Ascending aorta (tissue), 2 donors: ENCODE data around the gene NINJ1. TPM values are rescaled to one million over a fixed set of nuclear protein-coding genes. Genes with fewer than 3 reads are reported as not detected.

ENCODE experiments used
- DNase-seq, 2 donors: peaks; one replicate each; pipeline ENCODE4 v3.0.0-alpha.2; 2019; ENCODE audit warnings: low spot score in 2 of 2
- H3K27ac ChIP-seq, 2 donors: fragments of 200-600 bp; sonication (generic); one replicate each; pipeline ENCODE4 v1.5.1; 2016 to 2017; ENCODE audit warnings: mild to moderate bottlenecking in 1 of 2
- H3K27me3 ChIP-seq: fragments of 200-600 bp; sonication (generic); one replicate; pipeline ENCODE4 v1.5.1; 2017
- H3K36me3 ChIP-seq, 2 donors: fragments of 200-600 bp; sonication (generic); one replicate each; pipeline ENCODE4 v1.5.1; 2016
- H3K4me1 ChIP-seq, 2 donors: fragments of 200-600 bp; sonication (generic); one replicate each; pipeline ENCODE4 v1.5.1; 2016 to 2017; ENCODE audit warnings: mild to moderate bottlenecking in 1 of 2
- H3K4me3 ChIP-seq, 2 donors: fragments of 200-600 bp; sonication (generic); one replicate each; pipeline ENCODE4 v1.5.1; 2016 to 2017; ENCODE audit warnings: mild to moderate bottlenecking in 1 of 2
- H3K9me3 ChIP-seq, 2 donors: fragments of 200-600 bp; sonication (generic); one replicate each; pipeline ENCODE4 v1.5.1; 2016
- intact Hi-C: fragments of 100-400 bp; cut with DNase I; formaldehyde crosslinking; loops from one replicate; pipeline ENCODE4 v1.15.1; 2023
- total RNA-seq: library from RNA; depleted of rRNA; stranded (reverse); fragments of >200 nt; gene quantifications from one replicate; pipeline ENCODE4 v1.1.0, GENCODE V29; 2016
- TF ChIP-seq, protein P1 (sequence below), 3 experiments: fragments of 200-600 bp in 2 of 3; fragments of 450-650 bp in 1 of 3; sonication (generic) in 2 of 3; IDR thresholded peaks; one replicate each; pipeline ENCODE4 v1.5.1; 2016 to 2019; ENCODE audit warnings: antibody characterized with exemption in 3 of 3, mild to moderate bottlenecking in 1 of 3, moderate library complexity in 1 of 3

The NINJ1 gene
- total RNA-seq, 1 donor from 2014 or later = 156 TPM

DNA sequence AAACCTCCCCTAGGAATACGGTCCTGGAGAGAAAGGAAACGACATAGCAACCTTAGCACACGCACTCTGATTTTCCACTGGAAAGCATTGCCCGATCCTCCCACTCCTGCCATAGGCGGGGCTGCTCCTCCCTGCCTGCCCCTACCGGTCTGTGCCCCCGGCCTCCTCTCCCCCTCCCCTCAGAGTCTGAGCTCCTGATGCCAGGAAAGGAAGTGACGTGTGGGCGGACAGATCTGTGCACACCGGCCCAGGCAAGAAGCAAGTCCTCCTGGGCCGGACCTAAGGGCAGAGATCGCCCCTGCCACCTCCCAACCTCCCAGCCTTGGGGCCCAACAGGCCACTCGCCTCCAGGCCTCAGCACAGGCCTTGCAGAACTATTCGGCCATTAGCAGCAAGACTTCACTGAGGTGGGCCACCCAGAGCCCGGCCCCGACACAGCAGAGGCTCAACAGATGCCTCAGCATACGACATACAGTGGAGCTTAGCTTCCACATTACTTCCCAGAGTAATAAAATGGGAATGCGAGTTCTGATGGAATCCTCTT, 7.2 kb downstream of the NINJ1 start:
- H3K4me1 ChIP-seq = peaks cover 38 to 54% of the 10 kb centered on the region in 2 donors
- peaks cover 39 to 41% of the 10 kb centered on the region in 2 donors for H3K36me3 ChIP-seq
- DNase-seq = peak in 1 of 2 donors; percentile 83
- H3K27me3 ChIP-seq = no peaks in the 10 kb centered on the region
- TF ChIP-seq, protein P1, sequence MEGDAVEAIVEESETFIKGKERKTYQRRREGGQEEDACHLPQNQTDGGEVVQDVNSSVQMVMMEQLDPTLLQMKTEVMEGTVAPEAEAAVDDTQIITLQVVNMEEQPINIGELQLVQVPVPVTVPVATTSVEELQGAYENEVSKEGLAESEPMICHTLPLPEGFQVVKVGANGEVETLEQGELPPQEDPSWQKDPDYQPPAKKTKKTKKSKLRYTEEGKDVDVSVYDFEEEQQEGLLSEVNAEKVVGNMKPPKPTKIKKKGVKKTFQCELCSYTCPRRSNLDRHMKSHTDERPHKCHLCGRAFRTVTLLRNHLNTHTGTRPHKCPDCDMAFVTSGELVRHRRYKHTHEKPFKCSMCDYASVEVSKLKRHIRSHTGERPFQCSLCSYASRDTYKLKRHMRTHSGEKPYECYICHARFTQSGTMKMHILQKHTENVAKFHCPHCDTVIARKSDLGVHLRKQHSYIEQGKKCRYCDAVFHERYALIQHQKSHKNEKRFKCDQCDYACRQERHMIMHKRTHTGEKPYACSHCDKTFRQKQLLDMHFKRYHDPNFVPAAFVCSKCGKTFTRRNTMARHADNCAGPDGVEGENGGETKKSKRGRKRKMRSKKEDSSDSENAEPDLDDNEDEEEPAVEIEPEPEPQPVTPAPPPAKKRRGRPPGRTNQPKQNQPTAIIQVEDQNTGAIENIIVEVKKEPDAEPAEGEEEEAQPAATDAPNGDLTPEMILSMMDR (IDR thresholded peaks at IDR 0.05) = no peak
- H3K4me3 ChIP-seq = peak overlapping the region in 1 of 2 donors; percentile 23
- H3K27ac ChIP-seq = peak overlapping the region; percentile 78 to 99
- no peaks in the 10 kb centered on the region for H3K9me3 ChIP-seq
- intact Hi-C loops = loop anchor here (10.0 kb wide), 1 partner anchor 452 kb away; the partner anchor contains the start of gene IPPK

DNA sequence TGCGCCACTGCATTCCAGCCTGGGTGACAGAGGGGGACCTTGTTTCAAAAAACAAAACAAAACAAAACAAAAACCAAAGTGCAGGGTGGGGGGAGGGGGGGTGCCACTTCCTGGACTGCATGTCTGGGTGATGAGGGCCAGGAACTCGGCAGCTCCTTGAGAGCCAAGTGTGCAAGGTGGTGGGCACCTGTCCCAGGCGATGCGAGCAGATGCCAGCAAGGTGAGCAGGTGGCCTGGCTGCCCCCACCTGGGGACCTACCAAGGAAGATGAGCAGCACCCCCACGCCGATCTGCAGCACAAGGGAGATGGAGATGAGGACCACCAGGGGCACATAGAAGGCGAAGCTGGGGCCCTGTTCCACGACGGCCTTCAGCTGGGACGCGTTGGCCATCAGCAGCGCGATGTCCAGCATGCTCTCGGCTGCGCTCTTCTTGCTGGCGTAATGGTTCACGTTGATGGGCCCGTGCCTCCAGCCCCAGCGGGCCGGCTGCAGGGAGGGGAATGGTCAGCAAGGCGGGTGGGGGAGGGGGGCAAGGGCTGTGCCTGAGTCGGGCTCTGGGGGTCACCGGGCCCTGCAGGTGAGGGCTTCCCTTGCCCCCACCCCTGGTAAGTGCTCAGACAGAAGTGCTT, 7.8 kb downstream of the NINJ1 start:
- H3K4me3 ChIP-seq = peak overlapping the region in 1 of 2 donors; percentile 23
- H3K27me3 ChIP-seq = no peaks in the 10 kb centered on the region
- H3K36me3 ChIP-seq = peaks cover 45 to 47% of the 10 kb centered on the region in 2 donors
- H3K9me3 ChIP-seq = no peaks in the 10 kb centered on the region
- peak overlapping the region; percentile 78 to 99 for H3K27ac ChIP-seq
- intact Hi-C loops = loop anchor here (10.0 kb wide), 1 partner anchor 451 kb away; the partner anchor contains the start of gene IPPK
- DNase-seq = peak in 1 of 2 donors; percentile 57
- peaks cover 31 to 48% of the 10 kb centered on the region in 2 donors for H3K4me1 ChIP-seq
- TF ChIP-seq, protein P1 (IDR thresholded peaks at IDR 0.05) = no peak

DNA sequence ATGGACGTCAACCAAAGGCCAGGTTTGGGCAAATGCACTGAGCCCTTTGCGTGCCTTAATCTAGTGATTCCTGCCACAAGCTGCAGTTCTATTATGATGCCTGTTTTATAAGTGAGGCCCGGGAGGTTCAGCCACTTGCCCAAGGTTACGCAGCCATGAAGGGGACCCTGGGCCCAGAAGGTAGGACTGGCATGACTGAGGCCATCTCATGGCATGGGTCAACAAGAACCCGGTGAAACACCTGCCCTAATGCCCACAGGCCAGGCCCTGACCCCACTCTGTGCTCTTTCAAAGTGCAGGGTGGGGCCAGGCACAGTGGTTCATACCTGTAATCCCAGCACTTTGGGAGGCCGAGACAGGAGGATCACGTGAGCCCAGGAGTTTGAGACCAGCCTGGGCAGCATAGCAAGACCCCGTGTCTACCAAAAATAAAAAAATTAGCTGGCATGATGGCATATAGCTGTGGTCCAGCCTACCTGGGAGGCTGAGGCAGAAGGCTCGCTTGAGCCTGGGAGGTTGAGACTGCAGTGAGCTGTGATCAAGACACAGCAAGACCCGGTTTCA, 8.6 kb downstream of the NINJ1 start:
- Histone ChIP-seq H3K27ac (no peak overlapping the region), H3K9me3 (no peaks in the 10 kb centered on the region), H3K4me3 (no peak overlapping the region), H3K36me3 (peaks cover 47 to 51% of the 10 kb centered on the region in 2 donors), H3K4me1 (peaks cover 25 to 44% of the 10 kb centered on the region in 2 donors), H3K27me3 (no peaks in the 10 kb centered on the region)
- DNase-seq = peak in 1 of 2 donors; percentile 59
- intact Hi-C loops = loop anchor here (10.0 kb wide), 1 partner anchor 451 kb away; the partner anchor contains the start of gene IPPK
- TF ChIP-seq, protein P1 (IDR thresholded peaks at IDR 0.05) = no peak

DNA sequence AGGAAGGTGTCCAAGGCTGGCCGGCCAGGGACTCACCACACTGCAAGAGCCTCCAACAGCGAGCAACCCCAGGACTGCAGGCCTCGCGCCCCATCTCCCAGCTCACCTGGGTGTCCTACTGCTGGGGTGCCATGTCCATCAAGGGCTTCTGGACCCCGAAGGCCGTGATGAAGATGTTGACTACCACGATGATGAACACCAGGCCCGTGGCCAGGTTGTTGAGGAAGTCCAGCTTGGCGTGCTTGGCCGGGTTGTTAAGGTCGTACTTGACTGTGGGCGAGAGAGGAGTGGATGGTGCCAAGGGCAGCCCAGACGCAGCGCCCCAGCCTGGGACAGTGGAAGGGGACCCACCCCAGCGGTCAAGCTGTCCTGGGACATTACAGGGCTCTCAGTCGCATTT, 9.3 kb downstream of the NINJ1 start:
- H3K4me1 ChIP-seq = peaks cover 25 to 41% of the 10 kb centered on the region in 2 donors
- TF ChIP-seq, protein P1 (IDR thresholded peaks at IDR 0.05) = no peak
- H3K36me3 ChIP-seq = peaks cover 47 to 51% of the 10 kb centered on the region in 2 donors
- H3K9me3 ChIP-seq = no peaks in the 10 kb centered on the region
- DNase-seq = peak in 1 of 2 donors; percentile 58
- H3K27me3 ChIP-seq = no peaks in the 10 kb centered on the region
- no peak overlapping the region for H3K4me3 ChIP-seq
- intact Hi-C loops = loop anchor here (10.0 kb wide), 1 partner anchor 450 kb away; the partner anchor contains the start of gene IPPK
- H3K27ac ChIP-seq = no peak overlapping the region

DNA sequence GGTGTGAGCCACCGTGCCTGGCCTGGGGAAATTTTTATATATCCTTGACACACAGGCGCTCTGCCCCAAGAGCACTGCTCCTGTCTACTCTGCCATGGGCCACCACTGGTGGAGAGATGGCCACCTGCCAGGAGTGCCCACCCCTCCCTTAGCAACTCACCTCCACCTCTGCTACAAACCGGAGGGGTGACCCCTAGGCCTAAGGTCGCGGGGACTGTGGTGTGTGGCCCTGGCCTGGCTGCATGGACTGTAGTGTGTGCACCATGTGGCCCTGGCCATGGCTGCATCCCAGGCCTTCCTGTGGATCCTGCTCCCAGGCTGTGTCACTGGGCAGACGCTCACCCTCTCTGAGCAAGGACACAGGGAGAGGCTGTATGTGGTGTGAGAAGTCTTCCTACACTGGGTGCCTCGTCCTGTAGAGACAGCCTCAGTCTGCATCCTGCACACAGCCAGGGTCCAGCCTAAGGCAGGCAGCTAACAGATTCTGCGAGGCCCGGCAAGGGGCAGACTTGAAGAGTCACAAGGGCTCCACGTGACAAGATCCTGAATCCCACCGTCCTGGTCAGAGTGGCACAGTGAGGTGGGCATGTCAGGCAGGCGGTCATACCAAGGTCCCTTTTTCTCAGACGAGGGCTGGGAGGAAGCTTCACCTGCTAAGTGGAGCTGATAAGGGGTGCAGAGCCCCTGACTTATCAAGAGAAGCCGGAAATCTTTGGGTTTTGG, 10.3 kb downstream of the NINJ1 start:
- TF ChIP-seq, protein P1 (IDR thresholded peaks at IDR 0.05) = no peak
- H3K36me3 ChIP-seq = peaks cover 47 to 51% of the 10 kb centered on the region in 2 donors
- no peaks in the 10 kb centered on the region for H3K27me3 ChIP-seq
- no peak overlapping the region for H3K27ac ChIP-seq
- H3K9me3 ChIP-seq = no peaks in the 10 kb centered on the region
- peaks cover 22 to 45% of the 10 kb centered on the region in 2 donors for H3K4me1 ChIP-seq
- no peak overlapping the region for H3K4me3 ChIP-seq
- intact Hi-C loops = loop anchor here (10.0 kb wide), 1 partner anchor 449 kb away; the partner anchor contains the start of gene IPPK
- DNase-seq = peak; percentile 7 to 62
